Fibroblast of mammary gland (primary cell): ENCODE measurements around the gene TRERF1.
A peak's percentile ranks its signal among the peaks of the same experiment; 100 is the strongest.

Experiments
- DNase-seq: peaks from one replicate; pipeline ENCODE4 v3.0.0-alpha.2; 2010; ENCODE audit warnings: low read depth
- H3K4me3 ChIP-seq: 2 replicates; pipeline ENCODE4 v1.5.1; 2011; ENCODE audit warnings: low read depth, mild to moderate bottlenecking, low read length, moderate library complexity; ENCODE audit not compliant: control insufficient read depth
- CTCF ChIP-seq: conservative IDR thresholded peaks from 2 replicates; pipeline ENCODE4 v1.5.1; 2011; ENCODE audit warnings: low read depth, low read length, inconsistent platforms; ENCODE audit not compliant: control insufficient read depth, insufficient read depth

Gene TRERF1

GRCh38 chr6:42254505-42254904, 197.2 kb downstream of the TRERF1 start:
- TF ChIP-seq CTCF = no peak
- DNase-seq = no peak
- H3K4me3 ChIP-seq = no peak overlapping the region

GRCh38 chr6:42251911-42252637, 199.7 kb downstream of the TRERF1 start:
- no peak for TF ChIP-seq CTCF

GRCh38 chr6:42251500-42251899, 200.2 kb downstream of the TRERF1 start:
- DNase-seq = no peak
- no peak for TF ChIP-seq CTCF
- H3K4me3 ChIP-seq = no peak overlapping the region

More at GRCh38 chr6:42251911-42252637, 199.7 kb downstream of the TRERF1 start:
- H3K4me3 ChIP-seq = no peak overlapping the region
- peak; percentile 81 for DNase-seq

- TF ChIP-seq CTCF = no peak
- no peak for DNase-seq
- no peak overlapping the region for H3K4me3 ChIP-seq
Measured at GRCh38 chr6:42250274-42250931, 201.3 kb downstream of the TRERF1 start.

GRCh38 chr6:42249279-42249678, 202.4 kb downstream of the TRERF1 start:
- DNase-seq = peak; percentile 54
- TF ChIP-seq CTCF = no peak
- no peak overlapping the region for H3K4me3 ChIP-seq

- no peak for DNase-seq
- TF ChIP-seq CTCF = no peak
- no peak overlapping the region for H3K4me3 ChIP-seq
Measured at GRCh38 chr6:42243046-42243445, 208.7 kb downstream of the TRERF1 start.

GRCh38 chr6:42241915-42242314, 209.8 kb downstream of the TRERF1 start:
- TF ChIP-seq CTCF = no peak
- no peak overlapping the region for H3K4me3 ChIP-seq
- no peak for DNase-seq
